GM12878 (cell line): ENCODE measurements around the gene COMT. TPM values are rescaled to one million over a fixed set of nuclear protein-coding genes. Genes with fewer than 3 reads are reported as not detected.

ENCODE experiments used
- ATAC-seq: fragments of 200-7000 bp; cut with Tn5 transposase; 3 replicates; pipeline ENCODE4 v1.9.1; 2020; ENCODE audit warnings: mild to moderate bottlenecking, moderate library complexity
- BruUV-seq: library from RNA; stranded (reverse); fragments of 400-500 nt; replicated peaks from 2 replicates; lab custom pipeline; 2021; lab: Mats Ljungman, UMichigan
- CTCF ChIA-PET: fragments of 300-600 bp; sonication (Branson Sonifier 250); formaldehyde crosslinking; extraction: SDS; loops from one replicate; lab custom pipeline; 2021; ENCODE audit warnings: inconsistent platforms; lab: Yijun Ruan, JAX
- POLR2A ChIA-PET: fragments of 350-600 bp; formaldehyde crosslinking; extraction: SDS; loops from one replicate; lab custom pipeline; 2021; ENCODE audit warnings: inconsistent platforms; lab: Charles Lee
- RAD21 ChIA-PET: fragments of 300-600 bp; sonication (Branson Sonifier 250); formaldehyde crosslinking; loops from one replicate; lab custom pipeline; 2023; ENCODE audit warnings: antibody characterized with exemption; ENCODE audit not compliant: unreplicated experiment; lab: Charles Lee
- SMC1A ChIA-PET: fragments of 300-600 bp; sonication (Branson Sonifier 250); formaldehyde crosslinking; loops from one replicate; lab custom pipeline; 2023; ENCODE audit not compliant: unreplicated experiment, uncharacterized antibody; lab: Charles Lee
- DNase-seq: peaks from one replicate; pipeline ENCODE4 v3.0.0-alpha.2; 2011; ENCODE audit warnings: low read depth, low spot score
- FAIRE-seq: peaks from 3 replicates; lab custom pipeline; 2011; peaks lifted over from hg19 to GRCh38; lab: Jason Lieb, UNC
- H2AFZ ChIP-seq: 2 replicates; pipeline ENCODE4 v1.6.0; 2011; ENCODE audit warnings: low read depth, low read length, control low read depth; ENCODE audit not compliant: control insufficient read depth
- H3K27ac ChIP-seq: 2 replicates; pipeline ENCODE4 v1.5.1; 2011; ENCODE audit warnings: control low read depth; ENCODE audit not compliant: control insufficient read depth, insufficient read depth
- H3K27me3 ChIP-seq, 2 experiments: replicated peaks in 1 of 2; 2 replicates each; pipeline versions ENCODE4 v1.6.0 to v1.6.1; 2011; ENCODE audit warnings: low read length in 1 of 2; ENCODE audit not compliant: control insufficient read depth in 2 of 2, insufficient read depth in 2 of 2
- H3K36me3 ChIP-seq, 2 experiments: 2 replicates each; pipeline ENCODE4 v1.5.1; 2011; ENCODE audit warnings: low read length in 1 of 2; ENCODE audit not compliant: control insufficient read depth in 2 of 2, insufficient read depth in 2 of 2
- H3K4me1 ChIP-seq: 2 replicates; pipeline ENCODE4 v1.6.1; 2011; ENCODE audit warnings: mild to moderate bottlenecking, low read length, moderate library complexity, mixed read lengths; ENCODE audit not compliant: control insufficient read depth, insufficient read depth
- H3K4me2 ChIP-seq: 2 replicates; pipeline ENCODE4 v1.6.0; 2011; ENCODE audit warnings: control low read depth; ENCODE audit not compliant: control insufficient read depth, insufficient read depth
- H3K4me3 ChIP-seq: fragments of 200-600 bp; sonication (generic); 2 replicates; pipeline ENCODE4 v1.5.1; 2016
- H3K79me2 ChIP-seq: 2 replicates; pipeline ENCODE4 v1.6.0; 2011; ENCODE audit warnings: low read length; ENCODE audit not compliant: control insufficient read depth, insufficient read depth
- H3K9ac ChIP-seq: 2 replicates; pipeline ENCODE4 v1.8.0; 2011; ENCODE audit warnings: low read length, control low read depth, mixed read lengths; ENCODE audit not compliant: control insufficient read depth, insufficient read depth
- H3K9me3 ChIP-seq: replicated peaks from 3 replicates; pipeline ENCODE4 v1.5.1; 2011; ENCODE audit warnings: mild to moderate bottlenecking, low read length; ENCODE audit not compliant: control insufficient read depth, insufficient read depth
- H4K20me1 ChIP-seq: 2 replicates; pipeline ENCODE4 v1.6.0; 2011; ENCODE audit not compliant: control insufficient read depth, insufficient read depth
- DPF2 ChIP-seq: fragments of 450-650 bp; IDR thresholded peaks from 2 replicates; pipeline ENCODE4 v1.6.1; 2017; ENCODE audit warnings: mild to moderate bottlenecking
- E2F4 ChIP-seq: IDR thresholded peaks from 2 replicates; pipeline ENCODE4 v1.6.1; 2012; ENCODE audit warnings: low read depth, low read length, improper control_type of control experiment
- EZH2 ChIP-seq: IDR thresholded peaks from 2 replicates; pipeline ENCODE4 v1.6.1; 2012; ENCODE audit warnings: low read depth, mild to moderate bottlenecking, control low read depth, inconsistent platforms, low read length, borderline replicate concordance; ENCODE audit not compliant: control insufficient read depth
- PRDM15 ChIP-seq: fragments of 450-650 bp; formaldehyde crosslinking; IDR thresholded peaks from 2 replicates; pipeline ENCODE4 v1.4.0; 2020; ENCODE audit warnings: mild to moderate bottlenecking, moderate library complexity
- SMAD1 ChIP-seq: fragments of 450-650 bp; IDR thresholded peaks from 2 replicates; pipeline ENCODE4 v1.6.1; 2018; ENCODE audit warnings: mild to moderate bottlenecking, low read depth; ENCODE audit not compliant: partially characterized antibody
- WGBS: methylation state at CpG from one replicate; pipeline ENCODE4 v1.1.6; 2016; ENCODE audit warnings: low lambda C conversion rate; ENCODE audit not compliant: insufficient replicate concordance, insufficient coverage; ENCODE audit errors: missing lambda C conversion rate; 5-methylcytosine and 5-hydroxymethylcytosine counted together
- in situ Hi-C: fragments of 300-500 bp; cut with MboI; formaldehyde crosslinking; loops from 9 replicates; pipeline ENCODE4 v1.14.3; 2018; ENCODE audit warnings: mixed read lengths
- intact Hi-C: fragments of 100-400 bp; cut with micrococcal nuclease; formaldehyde crosslinking; loops from one replicate; pipeline ENCODE4 v1.14.2; 2022; ENCODE audit not compliant: unreplicated experiment
- polyA plus RNA-seq, 11 experiments: library from polyadenylated mRNA; depleted of rRNA in 4 of 11; unstranded in 6 of 11; stranded (reverse) in 5 of 11; fragments of >200 nt; fragmentation: Nextera tagmentation in 4 of 11; fragmentation: Illumina TruSeq in 1 of 11; extraction: Ambion mirVana in 4 of 11; extraction: Trizol in 1 of 11; gene quantifications; 1 replicate in 1 of 11; 2 replicates in 10 of 11; pipeline versions ENCODE4 v1.2.1 to v1.2.3, GENCODE V29; 2011 to 2016; ENCODE audit warnings: inconsistent platforms in 2 of 11, missing spikeins in 2 of 11, low read depth in 1 of 11
- total RNA-seq, 4 experiments: library from RNA; depleted of rRNA in 3 of 4; stranded (reverse); fragments of >200 nt in 3 of 4; fragmentation: Illumina TruSeq in 1 of 4; extraction: Trizol in 1 of 4; gene quantifications; 2 replicates each; pipeline versions ENCODE4 v1.2.1 to v1.2.3, GENCODE V29; 2013 to 2021

The COMT gene
- total and polyA plus RNA-seq, 10 of the 15 experiments (the other 5 are each of a cell fraction or from before 2014, with no cell fraction given), result 4.5 to 152 (median 66.1) TPM

GRCh38 chr22:20002128-20002527 is 60.6 kb downstream of the COMT start:
- ATAC-seq, result no peak
- ChIA-PET POLR2A (no interaction called here), CTCF (interaction anchor here (0.9 kb wide), 1 partner anchor 11 kb away, joined by 4 read pairs; no protein-coding TSS in a partner anchor), RAD21 (no interaction called here), SMC1A (no interaction called here)
- H3K4me3 ChIP-seq, result no peak overlapping the region
- DNase-seq, result no peak
- intact Hi-C loops (no loop called here), in situ Hi-C loops (no loop called here)
- no peak overlapping the region for H3K27ac ChIP-seq
- H2AFZ ChIP-seq, result no peak overlapping the region
- no peak overlapping the region for H3K4me2 ChIP-seq
- 39% methylated on average over 9 of the region's 9 CpGs for WGBS
- H3K9me3 ChIP-seq, result peaks cover 3% of the 10 kb centered on the region; the same call in 2 of the 3 replicates
- H3K27me3 ChIP-seq, result peaks cover 0 to 2% of the 10 kb centered on the region in 2 experiments; a peak in 2 of 4 replicates
- TF ChIP-seq DPF2 (no peak), EZH2 (no peak), PRDM15 (no peak), SMAD1 (no peak), E2F4 (no peak)
- no peaks in the 10 kb centered on the region for H3K36me3 ChIP-seq
- no peaks in the 10 kb centered on the region for H4K20me1 ChIP-seq
- no peak for FAIRE-seq
- BruUV-seq, result no TSS peak
- H3K9ac ChIP-seq, result no peak overlapping the region
- H3K4me1 ChIP-seq, result no peaks in the 10 kb centered on the region
- H3K79me2 ChIP-seq, result no peaks in the 10 kb centered on the region
